GM12892 (cell line): ENCODE measurements around the gene PRDM7.
"Not testable (repeated sequence)": the region's sequence is repeated elsewhere in the genome, so short reads cannot be mapped to it uniquely, and the experiment has no call there.

Source experiments
- POLR2A ChIP-seq: IDR thresholded peaks from 2 replicates; pipeline ENCODE4 v1.6.1; 2011; ENCODE audit warnings: low read depth, low read length, control low read depth
- POLR2AphosphoS5 ChIP-seq: IDR thresholded peaks from 2 replicates; pipeline ENCODE4 v1.6.1; 2011; ENCODE audit warnings: low read depth, low read length, control low read depth

DNA sequence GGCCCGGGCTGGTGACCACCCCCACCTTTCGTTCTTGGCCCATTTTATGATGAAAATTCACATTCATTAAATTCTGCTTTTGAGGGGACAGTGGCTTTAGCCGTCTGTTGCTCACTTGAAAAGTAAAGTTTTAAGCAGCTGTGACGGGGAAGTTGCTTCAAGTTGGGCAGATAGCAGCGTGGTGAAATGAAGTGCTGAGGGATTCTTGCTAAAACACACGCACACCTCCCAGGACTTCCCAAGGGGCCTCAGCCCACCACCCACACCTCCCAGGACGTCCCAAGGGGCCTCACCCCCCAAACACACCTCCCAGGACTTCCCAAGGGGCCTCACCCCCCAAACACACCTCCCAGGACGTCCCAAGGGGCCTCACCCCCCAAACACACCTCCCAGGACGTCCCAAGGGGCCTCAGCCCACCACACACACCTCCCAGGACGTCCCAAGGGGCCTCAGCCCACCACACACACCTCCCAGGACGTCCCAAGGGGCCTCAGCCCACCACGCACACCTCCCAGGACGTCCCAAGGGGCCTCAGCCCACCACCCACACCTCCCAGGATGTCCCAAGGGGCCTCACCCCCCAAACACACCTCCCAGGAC lies 69.4 kb downstream of the PRDM7 start:
- not testable (repeated sequence) for TF ChIP-seq POLR2A, POLR2AphosphoS5
